Lower leg skin (tissue), 3 donors: Measurements from ENCODE around the gene MCM7.

ENCODE experiments used
- CTCF ChIP-seq, 3 donors: fragments of 450-650 bp; IDR thresholded peaks; one replicate each; pipeline ENCODE4 v1.5.1; 2016; ENCODE audit warnings: antibody characterized with exemption in 3 of 3, mild to moderate bottlenecking in 3 of 3, moderate library complexity in 2 of 3
- POLR2A ChIP-seq, 2 donors: fragments of 450-650 bp; IDR thresholded peaks; one replicate each; pipeline ENCODE4 v1.6.1; 2016 to 2017; ENCODE audit warnings: antibody characterized with exemption in 2 of 2, mild to moderate bottlenecking in 1 of 2, moderate library complexity in 1 of 2

GRCh38 chr7:100099452-100099851 is 1.7 kb downstream of the MCM7 start:
- TF ChIP-seq CTCF (IDR thresholded peaks at IDR 0.05) (no peak), POLR2A (IDR thresholded peaks at IDR 0.05) (no peak)
